Esophagus muscularis mucosa (tissue), 4 donors: ENCODE data around the gene SLC9A5.

Source experiments
- EP300 ChIP-seq: sonication (generic); formaldehyde crosslinking; IDR thresholded peaks from one replicate; pipeline ENCODE4 v1.6.1; 2017; ENCODE audit warnings: antibody characterized with exemption
- POLR2A ChIP-seq: fragments of 450-650 bp; IDR thresholded peaks from one replicate; pipeline ENCODE4 v1.6.1; 2017; ENCODE audit warnings: antibody characterized with exemption, moderate library complexity, mild to moderate bottlenecking, low read depth
- TF ChIP-seq, protein P1 (sequence below), 3 experiments: fragments of 200-600 bp in 2 of 3; fragments of 450-650 bp in 1 of 3; sonication (generic) in 2 of 3; IDR thresholded peaks; one replicate each; pipeline ENCODE4 v1.5.1; 2017 to 2019; ENCODE audit warnings: antibody characterized with exemption in 3 of 3, mild to moderate bottlenecking in 2 of 3, moderate library complexity in 1 of 3

GRCh38 chr16:67223992-67224391 is 24.8 kb upstream of the SLC9A5 start:
- TF ChIP-seq, protein P1, sequence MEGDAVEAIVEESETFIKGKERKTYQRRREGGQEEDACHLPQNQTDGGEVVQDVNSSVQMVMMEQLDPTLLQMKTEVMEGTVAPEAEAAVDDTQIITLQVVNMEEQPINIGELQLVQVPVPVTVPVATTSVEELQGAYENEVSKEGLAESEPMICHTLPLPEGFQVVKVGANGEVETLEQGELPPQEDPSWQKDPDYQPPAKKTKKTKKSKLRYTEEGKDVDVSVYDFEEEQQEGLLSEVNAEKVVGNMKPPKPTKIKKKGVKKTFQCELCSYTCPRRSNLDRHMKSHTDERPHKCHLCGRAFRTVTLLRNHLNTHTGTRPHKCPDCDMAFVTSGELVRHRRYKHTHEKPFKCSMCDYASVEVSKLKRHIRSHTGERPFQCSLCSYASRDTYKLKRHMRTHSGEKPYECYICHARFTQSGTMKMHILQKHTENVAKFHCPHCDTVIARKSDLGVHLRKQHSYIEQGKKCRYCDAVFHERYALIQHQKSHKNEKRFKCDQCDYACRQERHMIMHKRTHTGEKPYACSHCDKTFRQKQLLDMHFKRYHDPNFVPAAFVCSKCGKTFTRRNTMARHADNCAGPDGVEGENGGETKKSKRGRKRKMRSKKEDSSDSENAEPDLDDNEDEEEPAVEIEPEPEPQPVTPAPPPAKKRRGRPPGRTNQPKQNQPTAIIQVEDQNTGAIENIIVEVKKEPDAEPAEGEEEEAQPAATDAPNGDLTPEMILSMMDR (IDR thresholded peaks at IDR 0.05) = no peak
- no peak for TF ChIP-seq EP300
- TF ChIP-seq POLR2A = no peak
